Bronchial epithelial cell (primary cell): ENCODE data around the gene USF2. TPM values are rescaled to one million over a fixed set of nuclear protein-coding genes. Genes with fewer than 3 reads are reported as not detected.

ENCODE experiments used
- DNase-seq: peaks from one replicate; pipeline ENCODE4 v3.0.0-alpha.2; 2010; ENCODE audit warnings: low read depth
- FAIRE-seq: peaks from 2 replicates; lab custom pipeline; 2011; peaks lifted over from hg19 to GRCh38; lab: Jason Lieb, UNC
- H3K27me3 ChIP-seq: 2 replicates; pipeline ENCODE4 v1.5.1; 2011; ENCODE audit warnings: low read length; ENCODE audit not compliant: control insufficient read depth, insufficient read depth
- H3K36me3 ChIP-seq: 2 replicates; pipeline ENCODE4 v1.5.1; 2011; ENCODE audit warnings: low read length; ENCODE audit not compliant: control insufficient read depth, insufficient read depth
- H3K4me3 ChIP-seq: 2 replicates; pipeline ENCODE4 v1.5.1; 2011; ENCODE audit warnings: mild to moderate bottlenecking, low read depth, low read length, control low read depth
- CTCF ChIP-seq: IDR thresholded peaks from 2 replicates; pipeline ENCODE4 v1.5.1; 2011; ENCODE audit warnings: mild to moderate bottlenecking, moderate library complexity, low read length, control low read depth, inconsistent platforms; ENCODE audit not compliant: insufficient read depth, severe bottlenecking
- total RNA-seq: library from RNA; depleted of rRNA; stranded (reverse); fragments of >200 nt; gene quantifications from 2 replicates; pipeline ENCODE4 v1.2.1, GENCODE V29; 2014

The USF2 gene
- total RNA-seq, 1 donor from 2014 or later = 60.8 TPM

GRCh38 chr19:35278578-35279284 is 10.0 kb downstream of the USF2 start:
- Histone ChIP-seq H3K36me3 (peaks cover 15% of the 10 kb centered on the region), H3K4me3 (no peak overlapping the region), H3K27me3 (peaks cover 2% of the 10 kb centered on the region)
- FAIRE-seq (no peak), DNase-seq (no peak)
- TF ChIP-seq CTCF = no peak

- Histone ChIP-seq H3K4me3 (no peak overlapping the region), H3K27me3 (peaks cover 2% of the 10 kb centered on the region), H3K36me3 (peaks cover 12% of the 10 kb centered on the region)
- TF ChIP-seq CTCF = no peak
- no peak for DNase-seq
- no peak for FAIRE-seq
Measured at GRCh38 chr19:35279374-35279773, 10.6 kb downstream of the USF2 start.

- H3K36me3 ChIP-seq = peaks cover 10% of the 10 kb centered on the region
- peaks cover 2% of the 10 kb centered on the region for H3K27me3 ChIP-seq
- TF ChIP-seq CTCF = no peak
- FAIRE-seq = no peak
- H3K4me3 ChIP-seq = no peak overlapping the region
- no peak for DNase-seq
Measured at GRCh38 chr19:35279985-35280821, 11.4 kb downstream of the USF2 start.

GRCh38 chr19:35281303-35281702 is 12.5 kb downstream of the USF2 start:
- peaks cover 10% of the 10 kb centered on the region for H3K36me3 ChIP-seq
- peaks cover 2% of the 10 kb centered on the region for H3K27me3 ChIP-seq
- DNase-seq (no peak), FAIRE-seq (no peak)
- TF ChIP-seq CTCF = no peak
- H3K4me3 ChIP-seq = no peak overlapping the region

GRCh38 chr19:35284153-35285094 is 15.7 kb downstream of the USF2 start:
- H3K4me3 ChIP-seq = no peak overlapping the region
- FAIRE-seq = no peak
- no peak for DNase-seq
- peaks cover 2% of the 10 kb centered on the region for H3K27me3 ChIP-seq
- H3K36me3 ChIP-seq = no peaks in the 10 kb centered on the region
- TF ChIP-seq CTCF = no peak
